ENCODE results near the gene EFEMP1. TPM values are rescaled to one million over a fixed set of nuclear protein-coding genes. Genes with fewer than 3 reads are reported as not detected.

Gene EFEMP1
- total RNA-seq, 1 donor from 2014 or later, result 219 TPM

GRCh38 chr2:55901941-55902340 lies 21.6 kb downstream of the EFEMP1 start:
- Histone ChIP-seq H3K36me3 (no peaks in the 10 kb centered on the region), H3K9me3 (no peaks in the 10 kb centered on the region), H3K4me1 (no peaks in the 10 kb centered on the region), H3K27ac (no peak overlapping the region), H3K27me3 (ENCODE audit: low read depth) (no peaks in the 10 kb centered on the region), H3K4me3 (no peak overlapping the region)
- ATAC-seq, result no peak
- no peak for DNase-seq
- no peak for TF ChIP-seq CTCF (IDR thresholded peaks at IDR 0.05)
- intact Hi-C loops (cut with DNase I), result no loop called here

- Histone ChIP-seq H3K36me3 (no peaks in the 10 kb centered on the region), H3K9me3 (no peaks in the 10 kb centered on the region), H3K4me1 (no peaks in the 10 kb centered on the region), H3K27me3 (ENCODE audit: low read depth) (no peaks in the 10 kb centered on the region), H3K27ac (no peak overlapping the region), H3K4me3 (no peak overlapping the region)
- ATAC-seq, result peak in 1 of 2 donors; percentile 67
- intact Hi-C loops (cut with DNase I), result no loop called here
- TF ChIP-seq CTCF (IDR thresholded peaks at IDR 0.05), result no peak
- DNase-seq, result no peak
These were observed 22.3 kb downstream of the EFEMP1 start for GRCh38 chr2:55901322-55901721.

GRCh38 chr2:55899881-55900280 lies 23.7 kb downstream of the EFEMP1 start:
- Histone ChIP-seq H3K27ac (no peak overlapping the region), H3K4me3 (no peak overlapping the region), H3K36me3 (no peaks in the 10 kb centered on the region), H3K27me3 (ENCODE audit: low read depth) (no peaks in the 10 kb centered on the region), H3K9me3 (no peaks in the 10 kb centered on the region), H3K4me1 (no peaks in the 10 kb centered on the region)
- TF ChIP-seq CTCF (IDR thresholded peaks at IDR 0.05), result no peak
- ATAC-seq (no peak), DNase-seq (no peak)
- intact Hi-C loops (cut with DNase I), result no loop called here

GRCh38 chr2:55898386-55899040 lies 25.1 kb downstream of the EFEMP1 start:
- H3K27me3 ChIP-seq (ENCODE audit: low read depth), result no peaks in the 10 kb centered on the region
- intact Hi-C loops (cut with DNase I), result no loop called here
- H3K4me3 ChIP-seq, result no peak overlapping the region
- H3K27ac ChIP-seq, result no peak overlapping the region
- no peaks in the 10 kb centered on the region for H3K9me3 ChIP-seq
- no peaks in the 10 kb centered on the region for H3K4me1 ChIP-seq
- no peak for DNase-seq
- no peak for TF ChIP-seq CTCF (IDR thresholded peaks at IDR 0.05)
- no peak for ATAC-seq
- no peaks in the 10 kb centered on the region for H3K36me3 ChIP-seq

DNA sequence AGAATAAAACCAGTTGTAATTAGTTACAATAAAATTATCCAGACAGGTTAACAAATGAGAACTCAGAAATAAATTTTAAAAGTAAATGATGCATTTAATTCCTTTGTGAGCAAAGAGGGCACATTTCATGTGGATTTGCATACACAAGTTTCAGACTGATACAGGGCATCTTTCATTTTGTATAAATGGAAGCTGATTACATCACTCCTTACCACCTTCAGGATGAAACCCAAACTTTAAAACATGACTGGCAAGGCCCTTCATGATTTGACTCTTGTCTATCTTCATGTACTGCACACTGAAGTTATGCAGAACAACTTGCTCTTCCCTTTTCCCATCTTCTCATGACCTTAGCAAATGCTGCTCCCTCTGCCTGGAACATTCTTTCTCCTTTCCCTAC lies 26.9 kb downstream of the EFEMP1 start:
- no peaks in the 10 kb centered on the region for H3K27me3 ChIP-seq (ENCODE audit: low read depth)

More for the DNA sequence above, 26.9 kb downstream of the EFEMP1 start:
- no peak overlapping the region for H3K27ac ChIP-seq
- no peaks in the 10 kb centered on the region for H3K36me3 ChIP-seq
- ATAC-seq (no peak), DNase-seq (no peak)
- intact Hi-C loops (cut with DNase I), result no loop called here
- H3K9me3 ChIP-seq, result no peaks in the 10 kb centered on the region
- TF ChIP-seq CTCF (IDR thresholded peaks at IDR 0.05), result no peak
- no peak overlapping the region for H3K4me3 ChIP-seq
- no peaks in the 10 kb centered on the region for H3K4me1 ChIP-seq

Measured in lower lobe of right lung (tissue), 2 donors.